ENCODE data around the gene PDGFRB.

DNA sequence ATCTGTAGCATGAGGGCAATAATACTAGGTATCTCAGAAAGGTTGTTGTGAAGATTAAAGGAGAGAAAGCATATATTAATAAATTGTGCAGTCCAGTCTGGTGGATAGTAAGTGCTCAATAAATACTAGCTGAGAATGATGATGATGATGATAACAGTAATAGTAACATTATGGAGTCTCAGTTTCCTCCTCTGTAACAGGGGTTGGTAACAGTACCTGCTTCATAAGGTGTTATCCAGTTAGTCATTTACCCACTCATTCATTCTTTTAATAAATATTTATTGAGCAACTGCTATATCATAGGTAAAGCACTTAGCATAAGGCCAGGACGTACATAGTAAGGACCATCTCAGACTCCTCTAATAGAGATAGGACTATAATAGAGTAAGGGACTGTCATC lies 41.8 kb upstream of the PDGFRB start:
- TF ChIP-seq, protein P1, sequence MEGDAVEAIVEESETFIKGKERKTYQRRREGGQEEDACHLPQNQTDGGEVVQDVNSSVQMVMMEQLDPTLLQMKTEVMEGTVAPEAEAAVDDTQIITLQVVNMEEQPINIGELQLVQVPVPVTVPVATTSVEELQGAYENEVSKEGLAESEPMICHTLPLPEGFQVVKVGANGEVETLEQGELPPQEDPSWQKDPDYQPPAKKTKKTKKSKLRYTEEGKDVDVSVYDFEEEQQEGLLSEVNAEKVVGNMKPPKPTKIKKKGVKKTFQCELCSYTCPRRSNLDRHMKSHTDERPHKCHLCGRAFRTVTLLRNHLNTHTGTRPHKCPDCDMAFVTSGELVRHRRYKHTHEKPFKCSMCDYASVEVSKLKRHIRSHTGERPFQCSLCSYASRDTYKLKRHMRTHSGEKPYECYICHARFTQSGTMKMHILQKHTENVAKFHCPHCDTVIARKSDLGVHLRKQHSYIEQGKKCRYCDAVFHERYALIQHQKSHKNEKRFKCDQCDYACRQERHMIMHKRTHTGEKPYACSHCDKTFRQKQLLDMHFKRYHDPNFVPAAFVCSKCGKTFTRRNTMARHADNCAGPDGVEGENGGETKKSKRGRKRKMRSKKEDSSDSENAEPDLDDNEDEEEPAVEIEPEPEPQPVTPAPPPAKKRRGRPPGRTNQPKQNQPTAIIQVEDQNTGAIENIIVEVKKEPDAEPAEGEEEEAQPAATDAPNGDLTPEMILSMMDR (IDR thresholded peaks at IDR 0.05) = no peak
- no peak for TF ChIP-seq POLR2A (IDR thresholded peaks at IDR 0.05)
